Suppressor macrophage (primary cell): ENCODE measurements around the gene ERMN.
"Not testable (repeated sequence)": the region's sequence is repeated elsewhere in the genome, so short reads cannot be mapped to it uniquely, and the experiment has no call there.

Experiments used
- DNase-seq, 4 experiments: peaks; one replicate each; pipeline ENCODE4 v3.0.0-alpha.2; 2020 to 2022
- total RNA-seq, 17 experiments: gene quantifications; one replicate each; lab custom pipeline; 2026; ENCODE audit warnings: mixed read lengths in 6 of 17, inconsistent platforms in 3 of 17; lab: John Stamatoyannopoulos, UW

The ERMN gene, protein sequence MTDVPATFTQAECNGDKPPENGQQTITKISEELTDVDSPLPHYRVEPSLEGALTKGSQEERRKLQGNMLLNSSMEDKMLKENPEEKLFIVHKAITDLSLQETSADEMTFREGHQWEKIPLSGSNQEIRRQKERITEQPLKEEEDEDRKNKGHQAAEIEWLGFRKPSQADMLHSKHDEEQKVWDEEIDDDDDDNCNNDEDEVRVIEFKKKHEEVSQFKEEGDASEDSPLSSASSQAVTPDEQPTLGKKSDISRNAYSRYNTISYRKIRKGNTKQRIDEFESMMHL
- 0.08 to 1.9 (median 0.26) reads per million in 17 experiments for total RNA-seq

DNA sequence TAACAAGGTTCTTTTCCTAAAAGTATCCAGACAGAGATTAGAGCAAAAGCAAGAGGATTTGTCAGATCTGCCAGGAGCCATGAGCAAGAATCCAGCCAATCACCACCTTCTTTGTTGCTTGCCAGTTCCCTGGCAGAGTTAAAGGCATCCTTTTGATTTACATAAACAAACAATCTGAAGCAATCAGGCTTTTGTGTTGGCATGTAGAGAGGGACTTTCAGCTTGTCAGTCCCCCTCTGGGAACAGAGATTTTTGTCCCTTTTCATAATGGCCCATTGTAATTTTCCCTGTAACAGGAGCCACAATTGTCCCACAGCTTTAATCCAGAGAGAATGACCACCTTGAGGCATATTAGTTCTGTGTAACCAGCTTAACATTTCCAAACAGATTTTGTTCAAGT, at the start of gene ERMN:
Gene ERMN (minus strand): TSS at position 39 of the 400 bp plus-strand sequence. CDS start 182 bp downstream, outside the sequence.
- no peak for DNase-seq

DNA sequence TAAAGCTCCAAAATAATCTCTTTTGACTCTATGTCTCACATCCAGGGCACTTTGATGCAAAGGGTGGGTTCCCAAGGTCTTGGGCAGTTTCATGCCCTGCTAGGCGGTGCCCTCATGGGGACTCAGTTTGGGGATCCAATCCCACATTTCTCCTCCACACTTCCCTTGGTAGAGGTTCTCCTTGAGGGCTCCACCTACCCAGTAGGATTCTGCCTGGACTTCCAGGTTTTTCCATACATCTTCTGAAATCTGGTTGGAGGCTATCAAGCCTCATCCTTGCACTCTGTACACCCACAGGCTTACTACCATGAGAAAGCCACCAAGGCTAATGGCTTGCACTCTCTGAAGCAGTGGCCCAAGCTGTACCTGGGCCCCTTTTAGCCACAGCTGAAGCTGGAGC, 49.8 kb upstream of the ERMN start:
- no peak for DNase-seq

DNA sequence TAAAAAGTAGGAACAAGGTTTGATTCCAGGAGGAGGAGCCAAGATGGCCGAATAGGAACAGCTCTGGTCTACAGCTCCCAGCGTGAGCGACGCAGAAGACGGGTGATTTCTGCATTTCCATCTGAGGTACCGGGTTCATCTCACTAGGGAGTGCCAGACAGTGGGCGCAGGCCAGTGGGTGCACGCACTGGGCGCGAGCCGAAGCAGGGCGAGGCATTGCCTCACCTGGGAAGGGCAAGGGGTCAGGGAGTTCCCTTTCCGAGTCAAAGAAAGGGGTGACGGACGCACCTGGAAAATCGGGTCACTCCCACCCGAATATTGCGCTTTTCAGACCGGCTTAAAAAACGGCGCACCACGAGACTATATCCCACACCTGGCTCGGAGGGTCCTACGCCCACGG, 42.9 kb upstream of the ERMN start:
- DNase-seq: not testable (repeated sequence)

DNA sequence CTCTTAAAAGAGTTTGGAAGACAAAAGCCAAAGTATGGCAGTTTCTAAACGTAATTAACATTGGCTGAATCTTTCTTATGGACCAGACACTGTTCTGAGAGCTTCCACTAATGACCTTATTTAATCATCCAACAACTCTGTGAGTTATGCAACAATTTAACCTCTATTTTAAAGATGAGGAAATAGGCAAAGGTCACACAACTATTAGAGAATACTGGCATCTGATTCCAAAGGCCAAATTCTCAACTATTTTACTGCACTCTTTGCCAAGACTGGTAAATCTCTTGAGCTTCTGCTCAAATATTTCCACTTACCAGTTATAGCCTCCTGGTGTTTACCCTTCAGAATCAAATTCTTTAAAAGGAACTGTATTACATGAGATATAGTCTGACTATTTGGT, 42.1 kb upstream of the ERMN start:
- DNase-seq: peak in 3 of 4 experiments; percentile 1 to 38 (median 28)

DNA sequence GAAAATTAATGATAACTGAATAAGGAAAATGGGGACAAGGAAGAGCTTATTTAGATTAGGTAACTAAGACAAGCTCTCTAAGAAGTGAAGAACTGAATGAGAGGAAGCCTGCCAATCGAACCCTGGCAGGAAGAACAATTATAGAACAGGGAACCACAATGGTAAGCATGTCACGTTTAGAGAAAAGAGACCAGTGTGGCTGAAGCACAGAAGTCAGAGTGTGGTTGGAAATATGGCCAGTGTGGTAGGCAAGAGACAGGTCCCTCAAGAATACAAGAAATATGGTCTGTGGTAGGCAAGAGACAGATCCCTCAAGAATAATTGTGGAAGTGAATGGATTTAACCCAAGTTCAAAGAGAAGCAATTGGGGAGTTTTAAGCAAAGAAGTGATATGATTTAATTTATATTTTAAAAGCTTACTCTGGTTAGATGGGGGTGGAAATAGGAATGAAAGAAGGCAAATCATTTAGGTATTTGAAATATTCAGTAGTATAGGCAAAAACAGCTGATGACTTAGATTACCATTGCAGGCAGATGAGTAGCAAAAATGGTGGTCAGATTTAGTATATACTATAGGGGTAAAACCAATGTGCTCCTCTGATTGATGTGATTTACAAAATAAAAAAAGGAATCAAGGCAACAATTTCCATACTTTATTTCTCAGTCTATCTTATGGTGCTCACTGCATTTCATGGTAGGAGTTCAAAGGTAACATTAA, 38.8 kb upstream of the ERMN start:
- DNase-seq: no peak

DNA sequence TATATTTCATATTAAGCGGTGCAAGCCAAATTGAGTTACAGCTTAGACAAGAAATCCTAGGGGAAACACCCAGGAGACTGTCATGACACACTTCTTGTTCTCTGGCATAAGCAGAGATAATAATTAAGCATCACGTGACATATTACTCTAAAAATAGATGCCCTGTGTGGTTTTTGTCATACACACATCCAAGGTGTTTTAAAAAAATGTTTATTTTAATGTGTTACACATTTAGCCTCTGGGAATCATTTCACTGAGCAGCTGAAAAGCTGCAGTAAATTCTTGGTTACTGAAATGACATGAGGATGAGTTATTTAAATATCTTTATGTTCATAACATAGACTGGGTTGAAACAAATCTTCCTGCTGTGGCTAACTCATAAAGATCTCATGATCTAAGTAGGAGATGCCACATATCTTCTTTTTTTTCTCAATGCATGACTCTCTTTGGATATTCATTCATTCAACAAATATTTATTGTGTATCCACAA, 38.0 kb upstream of the ERMN start:
- no peak for DNase-seq

DNA sequence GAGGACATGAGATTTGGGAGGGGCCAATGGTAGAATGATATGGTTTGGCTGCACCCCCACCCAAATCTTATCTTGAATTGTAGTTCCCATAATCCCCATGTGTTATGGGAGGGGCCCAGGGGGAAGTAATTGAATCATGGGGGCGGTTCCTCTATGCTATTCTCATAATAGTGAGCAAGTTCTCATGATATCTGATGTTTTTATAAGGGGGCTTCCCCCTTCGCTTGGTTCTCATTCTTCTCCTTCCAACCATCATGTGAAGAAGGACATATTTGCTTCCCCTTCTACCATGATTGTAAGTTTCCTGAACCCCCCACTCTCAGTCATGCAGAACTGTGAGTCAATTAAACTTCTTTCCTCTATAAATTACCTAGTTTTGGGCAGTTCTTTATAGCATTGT, 37.0 kb upstream of the ERMN start:
- peak in 1 of 4 experiments; percentile 11 for DNase-seq

DNA sequence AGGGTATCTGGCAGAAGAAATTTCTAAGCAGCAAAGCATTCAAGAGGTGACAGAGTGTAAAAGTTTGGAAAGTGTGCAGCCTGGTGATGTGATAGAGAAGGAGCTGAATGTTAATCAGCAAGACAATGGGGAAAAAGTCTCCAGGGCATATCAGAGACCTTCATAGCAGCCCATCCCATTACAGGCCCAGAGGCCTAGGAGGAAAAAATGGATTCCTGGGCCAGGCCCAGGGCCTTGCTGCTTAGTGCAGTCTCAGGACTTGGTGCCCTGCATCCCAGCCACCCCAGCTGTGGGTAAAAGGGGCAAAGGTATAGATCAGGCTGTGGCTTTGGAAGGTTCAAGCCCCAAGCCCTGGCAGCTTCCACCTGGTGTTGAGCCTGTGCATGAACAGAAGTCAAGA, 35.9 kb upstream of the ERMN start:
- no peak for DNase-seq

DNA sequence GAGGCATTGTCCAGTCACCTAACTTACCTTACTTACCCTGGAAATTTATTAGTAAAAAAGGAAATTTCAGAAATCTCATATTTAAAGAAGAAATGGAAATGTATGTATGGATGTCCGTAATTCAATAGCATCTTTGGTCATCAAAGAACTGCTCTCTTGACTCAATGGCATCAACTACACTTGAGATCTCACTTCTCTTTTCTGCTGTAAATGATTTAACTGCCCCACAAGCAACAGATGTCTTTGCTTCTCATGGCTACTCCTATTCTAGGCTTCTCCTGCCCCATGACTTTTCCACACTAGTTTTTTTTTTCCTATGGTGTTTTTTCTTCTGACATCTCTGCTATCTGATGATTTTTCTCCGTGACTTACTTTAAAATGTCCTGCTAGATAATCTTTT, 34.0 kb upstream of the ERMN start:
- DNase-seq: no peak

DNA sequence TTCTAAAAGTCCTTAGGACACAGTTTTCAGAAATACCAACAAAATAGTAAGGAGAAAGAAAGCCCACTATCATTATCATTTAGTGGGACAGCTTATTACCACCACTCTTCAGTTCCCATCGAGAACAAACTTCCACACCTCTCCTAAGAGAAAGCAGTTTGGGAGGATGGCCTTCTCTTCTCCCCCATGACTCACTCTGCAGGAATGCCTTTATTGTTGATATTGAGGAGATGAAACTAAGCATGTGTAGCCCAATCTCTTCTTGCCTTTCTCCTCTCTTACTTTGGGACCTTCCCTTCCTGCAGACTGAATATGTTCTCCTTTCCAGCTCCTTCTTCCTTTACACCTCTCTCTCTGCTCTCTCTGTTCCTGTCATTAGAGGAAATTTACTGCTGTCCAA, 30.0 kb upstream of the ERMN start:
- DNase-seq: no peak

DNA sequence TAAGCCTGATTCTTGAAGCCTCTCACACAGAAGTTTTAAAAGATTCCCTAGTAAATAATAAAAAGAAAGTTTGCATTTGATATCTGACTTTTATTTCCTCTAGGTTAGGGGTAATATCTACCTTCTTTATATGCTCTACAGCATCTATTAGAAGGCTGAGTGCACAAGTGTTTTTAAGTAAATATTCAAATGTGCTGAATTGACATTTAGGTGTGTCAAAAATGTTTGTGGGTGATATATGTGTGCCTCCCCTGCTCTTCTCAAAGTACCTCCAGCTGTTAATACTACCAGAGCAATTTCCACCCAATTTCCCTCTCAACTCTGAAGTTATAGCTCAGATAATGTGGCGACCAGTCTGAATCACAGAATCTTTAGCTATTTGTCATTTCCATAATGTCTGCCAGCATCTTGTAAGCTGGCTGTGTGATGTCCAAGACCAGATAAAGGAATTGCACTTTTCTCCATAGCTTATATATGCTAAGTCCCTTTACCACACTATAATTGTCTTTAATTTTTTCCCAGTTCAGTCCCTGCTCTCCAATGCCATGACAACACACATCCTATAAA, 24.4 kb upstream of the ERMN start:
- DNase-seq: no peak

DNA sequence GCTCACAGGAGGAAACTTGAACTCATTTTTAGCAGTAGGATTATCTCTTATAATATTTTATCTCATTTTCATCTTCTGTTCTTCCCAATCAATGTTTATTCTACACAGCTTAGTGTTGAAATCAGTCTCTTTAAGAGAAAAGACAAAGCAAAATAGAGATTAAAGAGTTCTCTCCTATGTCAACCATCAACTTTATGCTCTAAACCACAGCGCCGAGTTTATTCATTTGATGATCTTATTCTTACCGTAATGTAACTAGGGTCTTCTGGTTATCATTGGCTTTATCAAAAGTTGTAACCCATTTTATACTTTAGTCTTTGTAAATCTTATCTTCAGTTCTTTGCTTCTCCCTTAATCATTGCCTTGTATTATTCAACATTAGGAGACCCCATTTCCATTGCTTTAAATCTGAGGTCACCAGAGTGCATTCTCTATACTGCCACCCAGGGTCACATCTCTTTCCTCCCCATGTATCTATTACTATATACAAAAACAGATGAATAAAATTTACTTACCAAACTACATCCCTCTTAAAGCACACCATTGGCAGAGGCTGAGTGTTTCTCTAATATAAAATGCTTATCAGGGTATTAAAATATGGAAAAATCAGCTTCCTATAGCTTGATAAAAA, 22.8 kb upstream of the ERMN start:
- no peak for DNase-seq

DNA sequence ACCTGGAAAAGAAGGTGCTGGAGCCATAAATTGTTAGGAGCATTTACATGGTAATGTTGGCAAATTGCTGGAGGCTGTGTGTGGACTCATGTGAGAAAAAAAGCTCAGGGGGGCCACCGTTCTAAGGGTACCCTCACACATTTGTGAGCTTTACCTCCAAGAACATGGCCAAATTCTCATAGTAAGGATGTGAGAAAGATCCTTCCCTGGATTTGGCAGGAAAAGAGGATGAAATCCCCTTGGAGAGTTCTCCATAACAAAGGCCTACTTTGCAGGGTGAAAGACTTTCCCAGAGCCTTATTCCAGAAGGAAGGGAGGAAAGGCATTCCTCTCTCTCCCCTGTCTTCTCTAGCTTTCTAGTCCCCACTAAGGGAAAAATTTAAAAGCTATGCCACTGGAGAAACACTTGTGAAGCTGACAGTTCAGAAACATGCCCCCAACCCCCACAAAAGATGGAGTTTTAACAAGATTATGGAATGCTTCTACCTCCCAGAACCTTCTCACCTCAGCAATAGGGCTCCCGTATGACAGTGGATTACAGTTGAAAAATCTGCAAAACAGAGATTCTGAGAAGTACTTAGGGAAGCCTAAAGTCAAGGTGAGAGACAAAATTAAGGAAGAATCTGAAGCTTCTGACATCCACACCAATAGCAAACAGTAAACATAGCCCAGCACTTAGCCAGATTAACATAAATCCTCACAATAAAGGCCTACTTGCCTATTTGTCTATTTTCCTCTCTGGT, 20.2 kb upstream of the ERMN start:
- DNase-seq: no peak

DNA sequence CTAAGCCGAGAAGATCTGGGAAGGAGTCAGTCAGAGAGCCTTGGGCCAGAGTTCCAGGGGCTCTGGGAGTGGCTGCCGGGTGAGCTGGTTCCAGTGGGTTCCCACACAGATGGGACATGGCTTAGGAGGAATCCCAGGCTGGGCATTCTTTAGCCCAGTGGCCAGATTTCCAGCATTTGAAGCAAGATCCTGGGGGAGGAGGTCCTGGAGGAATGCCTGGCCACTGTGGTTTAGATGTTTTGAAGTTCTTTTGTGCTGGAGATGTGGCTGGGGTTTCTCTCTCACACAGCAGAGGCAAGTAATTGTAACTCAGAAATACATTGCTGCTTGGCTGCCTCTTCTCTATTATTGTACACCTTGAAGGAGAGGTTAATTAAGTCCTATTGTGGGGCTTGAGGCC, 15.8 kb upstream of the ERMN start:
- DNase-seq: not testable (repeated sequence)

DNA sequence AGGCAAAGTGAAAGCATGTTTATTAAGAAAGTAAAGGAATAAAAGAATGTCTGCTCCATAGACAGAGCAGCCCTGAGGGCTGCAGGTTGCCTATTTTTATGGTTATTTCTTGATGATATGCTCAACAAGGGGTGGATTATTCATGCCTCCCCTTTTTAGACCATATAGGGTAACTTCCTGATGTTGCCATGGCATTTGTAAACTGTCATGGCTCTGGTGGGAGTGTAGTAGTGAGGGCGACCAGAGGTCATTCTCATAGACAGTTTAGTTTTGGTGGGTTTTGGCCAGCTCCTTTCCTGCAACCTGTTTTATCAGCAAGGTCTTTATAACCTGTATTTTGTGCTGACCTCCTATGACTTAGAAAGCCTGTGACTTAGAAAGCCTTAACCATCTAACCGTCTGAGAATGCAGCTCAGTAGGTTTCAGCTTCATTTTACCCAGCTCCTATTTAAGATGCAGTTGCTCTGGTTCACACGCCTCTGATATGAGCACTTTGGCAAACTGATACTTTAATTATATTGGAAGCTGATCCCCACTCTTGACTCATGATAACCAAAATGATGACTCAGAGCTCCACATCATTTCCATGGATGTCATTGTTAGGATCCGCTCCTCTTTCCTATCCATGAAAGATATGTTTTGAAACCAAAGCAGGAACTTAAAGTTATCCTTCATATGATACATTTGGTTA, 14.5 kb upstream of the ERMN start:
- DNase-seq: no peak

DNA sequence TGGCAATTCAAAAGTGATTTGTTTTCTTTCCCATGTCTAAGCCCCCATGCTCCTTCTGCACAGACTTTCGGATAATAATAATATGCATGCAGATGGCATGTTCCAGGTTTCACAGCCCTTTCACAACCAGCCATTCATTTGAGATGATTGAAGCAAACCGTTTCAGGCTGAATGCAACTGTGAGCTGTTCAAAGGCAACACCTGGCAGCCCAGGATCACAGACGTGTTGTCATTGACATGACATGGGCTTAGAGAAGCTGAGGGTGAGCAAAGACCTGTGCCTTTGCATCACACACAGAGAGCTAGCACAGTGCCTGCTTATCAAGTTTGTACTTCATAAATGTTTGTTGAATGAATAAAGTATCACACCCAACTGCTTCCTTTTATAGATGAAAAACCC, 12.4 kb upstream of the ERMN start:
- DNase-seq: no peak

DNA sequence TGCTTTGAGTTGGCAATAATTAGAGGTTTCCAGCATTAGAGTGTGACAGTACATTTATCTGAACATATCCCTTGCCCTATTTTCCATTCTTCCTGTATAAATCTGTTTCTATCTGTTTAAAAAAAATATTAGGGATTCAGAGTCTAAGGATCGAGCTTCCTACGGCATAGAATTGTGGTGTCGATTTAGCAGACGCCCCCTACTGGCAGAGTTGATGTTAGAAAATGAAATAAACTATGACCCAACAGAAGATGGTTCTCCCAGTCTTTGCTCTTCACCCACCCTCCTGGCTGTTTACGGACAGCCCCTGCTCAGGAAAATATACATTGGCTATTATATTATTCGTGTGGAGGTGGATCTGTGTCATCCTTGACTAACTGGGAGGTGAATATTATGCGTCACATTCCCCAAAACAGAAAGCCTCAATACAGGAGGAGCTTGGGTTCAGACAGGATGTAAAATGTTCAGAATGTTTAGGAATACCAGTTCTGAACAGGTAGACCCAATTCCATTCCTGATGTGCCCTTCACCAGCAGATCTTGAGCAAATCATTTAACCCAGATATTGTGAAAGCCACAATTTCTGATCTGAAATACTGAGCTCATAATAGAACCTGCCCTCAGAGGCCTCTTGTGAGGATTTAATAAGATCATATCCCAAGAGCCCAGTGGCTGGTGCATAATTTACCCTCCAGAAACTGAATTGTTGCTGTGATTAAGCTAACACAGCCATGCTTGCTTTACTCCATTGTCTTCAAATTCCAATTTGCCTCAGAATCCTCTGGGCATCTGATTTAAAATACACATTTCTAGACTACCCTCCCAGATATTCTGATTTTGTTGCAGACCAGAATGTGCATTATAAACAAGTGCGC, 10.8 kb upstream of the ERMN start:
- DNase-seq: peak; percentile 65 to 85 (median 73)

DNA sequence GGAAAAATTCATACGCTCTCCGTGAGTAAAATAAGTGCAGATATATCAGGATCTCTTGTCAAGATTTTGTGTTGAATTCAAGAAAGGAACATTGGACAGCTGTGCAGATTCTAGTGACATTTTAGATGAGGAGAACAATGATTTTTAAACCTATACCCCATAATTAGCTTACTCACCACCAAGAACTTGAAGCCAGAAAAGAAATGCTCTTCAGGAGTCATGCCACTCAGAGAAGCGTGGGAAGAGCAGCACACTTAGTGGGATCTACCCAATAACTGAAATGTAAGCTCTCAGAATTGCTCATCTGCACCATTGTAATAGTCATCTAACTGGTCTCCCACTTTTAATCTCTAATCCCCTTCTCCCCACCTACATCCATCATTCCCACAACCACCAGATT, 9.2 kb upstream of the ERMN start:
- no peak for DNase-seq

DNA sequence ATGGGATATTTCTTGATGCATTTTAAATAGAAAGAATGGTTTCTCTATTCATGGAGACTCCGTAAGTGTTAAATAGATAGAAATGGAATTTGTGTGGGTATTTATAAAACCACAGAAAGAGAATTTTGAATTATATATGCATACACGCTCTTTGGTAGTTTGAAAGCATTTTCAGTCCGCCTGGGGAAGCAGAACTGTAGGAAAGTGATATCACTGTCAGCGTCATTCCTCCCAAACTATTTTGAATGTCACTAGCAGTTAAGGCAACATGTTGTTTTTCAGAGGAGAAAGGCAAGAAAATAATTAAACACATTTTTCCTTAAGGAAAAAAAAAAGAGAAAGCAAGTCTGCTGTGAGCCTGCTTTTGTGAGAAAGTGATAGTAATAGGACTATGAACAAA, 8.7 kb upstream of the ERMN start:
- no peak for DNase-seq

DNA sequence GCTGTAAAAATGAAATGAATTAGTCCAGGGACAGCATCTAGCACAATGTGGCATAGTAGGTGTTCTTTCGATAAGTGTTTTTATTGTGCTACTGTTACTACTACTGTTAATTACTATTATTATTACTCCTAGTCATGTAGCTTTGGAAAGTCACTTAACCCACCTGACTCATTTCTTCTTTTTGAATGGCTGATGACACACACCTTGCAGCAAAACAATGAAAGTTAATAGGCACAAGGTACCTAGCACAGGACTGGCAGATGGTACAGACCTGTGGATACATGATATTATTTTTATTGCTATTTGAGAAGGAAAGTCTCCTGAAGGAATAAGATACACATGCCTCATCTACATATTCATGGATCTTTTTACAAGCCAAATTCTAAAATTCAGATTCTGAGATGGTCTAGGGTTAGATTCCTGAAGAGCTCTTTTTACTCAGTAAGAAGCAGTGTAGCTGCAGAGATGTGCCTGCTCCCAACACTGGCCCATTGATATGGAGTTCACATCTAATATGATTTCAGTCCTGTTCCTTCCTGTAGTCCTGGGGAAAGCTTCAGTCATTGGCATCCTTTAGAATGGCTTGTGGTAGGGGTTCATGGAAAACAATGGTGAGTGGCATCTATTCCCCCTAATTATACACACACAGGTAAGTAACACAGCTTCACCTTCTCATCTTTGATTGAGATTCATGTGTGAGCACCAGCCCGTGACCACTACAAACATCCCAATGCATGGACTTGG, 7.9 kb upstream of the ERMN start:
- no peak for DNase-seq
